ENCODE measurements around the gene EYA4. TPM values are rescaled to one million over a fixed set of nuclear protein-coding genes. Genes with fewer than 3 reads are reported as not detected.

EYA4 gene
- total and polyA plus RNA-seq, 7 donors, result 0.01 to 8.6 (median 0.82) TPM; not detected in 2

DNA sequence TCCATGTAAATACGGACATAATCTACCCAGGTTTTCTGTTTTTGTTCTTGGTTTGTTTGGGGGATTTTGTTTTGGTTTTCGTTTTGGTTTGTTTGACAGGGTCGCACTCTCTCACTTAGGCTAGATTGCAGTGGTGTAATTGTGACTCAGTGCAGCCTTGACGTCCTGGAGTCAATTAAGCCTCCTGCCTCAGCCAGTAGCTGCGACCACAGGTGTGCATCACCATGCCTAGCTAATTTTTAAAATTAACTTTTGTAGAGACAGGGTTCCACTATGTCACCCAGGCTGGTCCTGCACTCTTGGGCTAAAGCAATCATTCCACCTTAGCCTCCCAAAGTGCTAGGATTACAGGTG lies 37.8 kb upstream of the EYA4 start:
- Histone ChIP-seq H3K36me3 (no peaks in the 10 kb centered on the region), H3K9me3 (no peaks in the 10 kb centered on the region), H3K27me3 (no peaks in the 10 kb centered on the region), H3K4me1 (no peaks in the 10 kb centered on the region), H3K27ac (no peak overlapping the region), H3K4me3 (no peak overlapping the region)
- 71 to 76% methylated on average over 5 of the region's 5 CpGs for WGBS, 2 donors
- no peak for TF ChIP-seq POLR2AphosphoS5 (IDR thresholded peaks at IDR 0.05)
- no peak for TF ChIP-seq POLR2A (IDR thresholded peaks at IDR 0.05)
- no peak for TF ChIP-seq CTCF (IDR thresholded peaks at IDR 0.05)
- TF ChIP-seq EP300 (IDR thresholded peaks at IDR 0.05), result no peak
- intact Hi-C loops (cut with DNase I), result no loop called here
- no peak for DNase-seq

DNA sequence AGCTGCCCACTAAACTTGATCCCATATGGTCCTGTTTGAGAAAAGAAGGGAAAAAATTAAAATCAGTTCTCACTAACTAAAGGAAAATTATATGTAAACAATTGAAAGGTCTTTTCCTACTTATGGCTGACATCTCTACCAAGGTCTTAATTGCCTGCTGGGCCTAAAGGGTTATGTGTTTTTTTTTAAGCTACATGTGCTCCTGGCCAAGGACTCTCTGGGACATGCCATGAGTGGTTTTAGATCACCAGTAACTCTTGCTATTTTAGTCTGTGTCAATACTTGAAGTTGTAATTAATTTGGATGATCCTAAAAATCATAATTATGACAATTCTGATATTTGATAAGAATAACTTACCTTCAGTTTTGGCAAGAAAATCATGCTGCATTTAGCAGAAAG lies 35.9 kb upstream of the EYA4 start:
- intact Hi-C loops (cut with DNase I), result no loop called here
- H3K27me3 ChIP-seq, result no peaks in the 10 kb centered on the region
- no peak for DNase-seq
- TF ChIP-seq EP300 (IDR thresholded peaks at IDR 0.05) (no peak), POLR2A (IDR thresholded peaks at IDR 0.05) (no peak), POLR2AphosphoS5 (IDR thresholded peaks at IDR 0.05) (no peak), CTCF (IDR thresholded peaks at IDR 0.05) (no peak)
- H3K9me3 ChIP-seq, result no peaks in the 10 kb centered on the region
- no peak overlapping the region for H3K4me3 ChIP-seq
- H3K27ac ChIP-seq, result no peak overlapping the region
- H3K36me3 ChIP-seq, result no peaks in the 10 kb centered on the region
- H3K4me1 ChIP-seq, result no peaks in the 10 kb centered on the region

GRCh38 chr6:133206942-133207341 lies 34.2 kb upstream of the EYA4 start:
- H3K4me3 ChIP-seq, result no peak overlapping the region
- no peak overlapping the region for H3K27ac ChIP-seq
- no peak for DNase-seq
- TF ChIP-seq CTCF (IDR thresholded peaks at IDR 0.05) (no peak), EP300 (IDR thresholded peaks at IDR 0.05) (no peak), POLR2A (IDR thresholded peaks at IDR 0.05) (no peak), POLR2AphosphoS5 (IDR thresholded peaks at IDR 0.05) (no peak)
- no peaks in the 10 kb centered on the region for H3K36me3 ChIP-seq
- intact Hi-C loops (cut with DNase I), result no loop called here
- WGBS, 2 donors, result 77% methylated on average over 5 of the region's 5 CpGs
- no peaks in the 10 kb centered on the region for H3K4me1 ChIP-seq
- H3K9me3 ChIP-seq, result no peaks in the 10 kb centered on the region
- no peaks in the 10 kb centered on the region for H3K27me3 ChIP-seq

GRCh38 chr6:133207754-133208153 lies 33.4 kb upstream of the EYA4 start:
- DNase-seq, result no peak
- Histone ChIP-seq H3K27ac (no peak overlapping the region), H3K4me3 (no peak overlapping the region), H3K9me3 (no peaks in the 10 kb centered on the region), H3K27me3 (no peaks in the 10 kb centered on the region), H3K4me1 (no peaks in the 10 kb centered on the region), H3K36me3 (no peaks in the 10 kb centered on the region)
- TF ChIP-seq EP300 (IDR thresholded peaks at IDR 0.05), result no peak
- intact Hi-C loops (cut with DNase I), result no loop called here

DNA sequence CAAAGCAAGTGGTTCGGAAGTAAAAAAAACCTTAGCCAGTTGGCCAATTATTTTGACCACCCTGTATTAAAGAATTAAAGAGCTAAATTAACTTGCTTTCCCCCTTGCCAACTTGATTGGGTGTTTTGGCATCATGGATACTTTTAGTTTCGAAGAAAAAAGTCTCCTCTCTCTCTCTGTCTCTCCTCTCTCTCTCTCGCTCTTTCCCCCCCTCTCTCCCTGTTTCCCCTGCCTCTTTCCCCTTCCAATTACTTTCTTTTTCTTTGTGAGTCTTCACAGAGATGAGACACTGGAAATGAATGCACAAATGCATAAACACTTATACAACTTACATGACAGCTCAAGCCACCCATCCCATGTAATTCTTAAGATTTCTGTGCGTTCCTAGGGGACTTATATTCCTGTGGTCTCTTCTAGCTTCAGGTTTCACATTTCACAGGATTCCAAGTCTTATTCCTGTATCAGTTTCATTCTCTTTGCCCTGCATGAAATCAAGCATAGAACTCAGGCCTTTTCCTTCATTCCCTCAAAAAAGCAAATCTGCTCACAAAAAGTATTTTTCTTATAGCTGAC lies 32.9 kb upstream of the EYA4 start:
- H3K27me3 ChIP-seq, result no peaks in the 10 kb centered on the region
- TF ChIP-seq EP300 (IDR thresholded peaks at IDR 0.05) (no peak), CTCF (IDR thresholded peaks at IDR 0.05) (no peak), POLR2AphosphoS5 (IDR thresholded peaks at IDR 0.05) (no peak), POLR2A (IDR thresholded peaks at IDR 0.05) (no peak)
- 66 to 85% methylated on average over 4 of the region's 4 CpGs for WGBS, 2 donors
- H3K27ac ChIP-seq, result no peak overlapping the region
- H3K4me3 ChIP-seq, result no peak overlapping the region
- no peaks in the 10 kb centered on the region for H3K4me1 ChIP-seq
- intact Hi-C loops (cut with DNase I), result no loop called here
- no peak for DNase-seq
- H3K36me3 ChIP-seq, result no peaks in the 10 kb centered on the region
- no peaks in the 10 kb centered on the region for H3K9me3 ChIP-seq
